ENCODE data around the gene WDR59.

DNA sequence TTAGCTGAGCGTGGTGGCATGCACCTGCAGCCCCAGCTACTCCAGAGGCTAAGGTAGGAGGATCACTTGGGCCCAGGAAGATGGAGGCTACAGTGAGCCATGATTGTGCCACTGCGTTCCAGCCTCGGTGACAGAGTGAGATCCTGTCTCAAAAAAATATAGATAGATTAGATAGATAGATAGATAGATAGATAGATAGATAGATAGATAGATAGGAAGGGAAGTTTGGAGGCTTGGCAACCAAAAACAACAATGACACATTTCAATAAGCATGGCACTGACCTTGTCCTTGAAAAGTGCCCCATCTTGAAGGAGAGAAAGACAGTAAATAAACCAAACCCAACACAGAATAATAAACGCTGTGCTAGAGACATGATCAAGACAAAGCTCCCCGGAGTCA lies 152.7 kb downstream of the WDR59 start:
- TF ChIP-seq POLR2A (IDR thresholded peaks at IDR 0.05) = no peak
- TF ChIP-seq, protein P1, sequence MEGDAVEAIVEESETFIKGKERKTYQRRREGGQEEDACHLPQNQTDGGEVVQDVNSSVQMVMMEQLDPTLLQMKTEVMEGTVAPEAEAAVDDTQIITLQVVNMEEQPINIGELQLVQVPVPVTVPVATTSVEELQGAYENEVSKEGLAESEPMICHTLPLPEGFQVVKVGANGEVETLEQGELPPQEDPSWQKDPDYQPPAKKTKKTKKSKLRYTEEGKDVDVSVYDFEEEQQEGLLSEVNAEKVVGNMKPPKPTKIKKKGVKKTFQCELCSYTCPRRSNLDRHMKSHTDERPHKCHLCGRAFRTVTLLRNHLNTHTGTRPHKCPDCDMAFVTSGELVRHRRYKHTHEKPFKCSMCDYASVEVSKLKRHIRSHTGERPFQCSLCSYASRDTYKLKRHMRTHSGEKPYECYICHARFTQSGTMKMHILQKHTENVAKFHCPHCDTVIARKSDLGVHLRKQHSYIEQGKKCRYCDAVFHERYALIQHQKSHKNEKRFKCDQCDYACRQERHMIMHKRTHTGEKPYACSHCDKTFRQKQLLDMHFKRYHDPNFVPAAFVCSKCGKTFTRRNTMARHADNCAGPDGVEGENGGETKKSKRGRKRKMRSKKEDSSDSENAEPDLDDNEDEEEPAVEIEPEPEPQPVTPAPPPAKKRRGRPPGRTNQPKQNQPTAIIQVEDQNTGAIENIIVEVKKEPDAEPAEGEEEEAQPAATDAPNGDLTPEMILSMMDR (IDR thresholded peaks at IDR 0.05) = no peak
